ENCODE data around the gene ABCG4.
"Not testable (repeated sequence)": the region's sequence is repeated elsewhere in the genome, so short reads cannot be mapped to it uniquely, and the experiment has no call there.

Gene ABCG4

DNA sequence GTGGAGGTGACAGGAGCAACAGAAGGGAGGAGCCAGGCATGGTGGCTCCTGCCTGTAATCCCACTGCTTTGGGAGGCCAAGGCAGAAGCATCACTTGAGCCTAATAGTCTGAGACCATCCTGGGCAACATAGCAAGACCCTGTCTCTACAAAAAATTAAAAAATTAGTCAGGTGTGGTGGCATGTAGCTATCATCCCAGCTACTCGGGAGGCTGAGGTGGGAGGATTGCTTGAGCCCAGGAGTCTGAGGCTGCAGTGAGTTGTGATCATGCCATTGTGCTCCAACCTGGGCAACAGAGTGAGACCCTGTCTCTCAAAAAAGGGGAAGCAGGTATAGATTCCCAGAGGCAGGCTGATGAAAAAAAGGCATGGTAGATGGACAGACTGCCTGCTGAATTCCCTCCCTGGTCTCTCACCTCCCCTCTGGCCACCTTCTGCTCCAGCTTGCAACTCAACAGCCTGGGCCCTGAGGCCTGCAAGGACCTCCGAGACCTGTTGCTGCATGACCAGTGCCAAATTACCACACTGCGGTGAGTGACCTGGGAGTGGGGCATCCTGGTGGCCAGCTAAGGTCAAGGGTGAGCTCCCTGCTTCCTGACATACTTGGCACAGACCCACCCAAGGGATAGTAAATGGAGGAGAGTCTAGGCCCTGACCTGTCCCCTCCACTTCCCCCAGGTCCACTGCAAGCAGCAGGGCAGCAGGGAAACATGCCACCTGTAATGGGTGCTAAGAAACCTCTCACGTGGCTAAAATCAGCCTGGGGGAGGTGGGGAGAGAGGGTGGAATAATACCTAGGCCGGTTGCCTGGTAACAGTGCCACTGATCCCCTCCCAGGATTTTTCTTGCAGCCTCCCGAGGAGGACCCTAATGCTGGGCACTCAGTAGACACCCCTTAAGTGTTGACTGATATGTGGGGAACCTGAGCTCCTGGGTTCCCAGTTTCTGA, 32.2 kb downstream of the ABCG4 start:
- Histone ChIP-seq H3K9me2 (ENCODE audit: low read depth, low read length) (no peaks in the 10 kb centered on the region), H3K36me3 (ENCODE audit: insufficient read depth, low read length) (no peaks in the 10 kb centered on the region), H3K4me2 (ENCODE audit: low read length) (no peak overlapping the region), H3K27me3 (ENCODE audit: insufficient read depth, low read length) (no peaks in the 10 kb centered on the region), H3K27ac (ENCODE audit: low read depth, low read length, poor library complexity, severe bottlenecking) (no peak overlapping the region), H3F3A (ENCODE audit: insufficient read depth, low read length) (no peaks in the 10 kb centered on the region), H3K4me1 (ENCODE audit: insufficient read depth, low read length, severe bottlenecking) (no peaks in the 10 kb centered on the region), H3K4me3 (ENCODE audit: low read depth, low read length, poor library complexity, severe bottlenecking) (no peak overlapping the region), H3K79me2 (ENCODE audit: insufficient read depth, low read length) (no peaks in the 10 kb centered on the region), H2AFZ (ENCODE audit: low read length) (no peak overlapping the region), H3K9ac (ENCODE audit: low read length) (no peak overlapping the region), H3K9me3 (ENCODE audit: low read length) (no peaks in the 10 kb centered on the region), H4K20me1 (ENCODE audit: insufficient read depth, low read length) (no peaks in the 10 kb centered on the region)
- TF ChIP-seq, protein P1, sequence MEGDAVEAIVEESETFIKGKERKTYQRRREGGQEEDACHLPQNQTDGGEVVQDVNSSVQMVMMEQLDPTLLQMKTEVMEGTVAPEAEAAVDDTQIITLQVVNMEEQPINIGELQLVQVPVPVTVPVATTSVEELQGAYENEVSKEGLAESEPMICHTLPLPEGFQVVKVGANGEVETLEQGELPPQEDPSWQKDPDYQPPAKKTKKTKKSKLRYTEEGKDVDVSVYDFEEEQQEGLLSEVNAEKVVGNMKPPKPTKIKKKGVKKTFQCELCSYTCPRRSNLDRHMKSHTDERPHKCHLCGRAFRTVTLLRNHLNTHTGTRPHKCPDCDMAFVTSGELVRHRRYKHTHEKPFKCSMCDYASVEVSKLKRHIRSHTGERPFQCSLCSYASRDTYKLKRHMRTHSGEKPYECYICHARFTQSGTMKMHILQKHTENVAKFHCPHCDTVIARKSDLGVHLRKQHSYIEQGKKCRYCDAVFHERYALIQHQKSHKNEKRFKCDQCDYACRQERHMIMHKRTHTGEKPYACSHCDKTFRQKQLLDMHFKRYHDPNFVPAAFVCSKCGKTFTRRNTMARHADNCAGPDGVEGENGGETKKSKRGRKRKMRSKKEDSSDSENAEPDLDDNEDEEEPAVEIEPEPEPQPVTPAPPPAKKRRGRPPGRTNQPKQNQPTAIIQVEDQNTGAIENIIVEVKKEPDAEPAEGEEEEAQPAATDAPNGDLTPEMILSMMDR (IDR thresholded peaks at IDR 0.05; ENCODE audit: low read length): no peak
- TF ChIP-seq EZH2 (IDR thresholded peaks at IDR 0.05; ENCODE audit: borderline replicate concordance, low read length): no peak

DNA sequence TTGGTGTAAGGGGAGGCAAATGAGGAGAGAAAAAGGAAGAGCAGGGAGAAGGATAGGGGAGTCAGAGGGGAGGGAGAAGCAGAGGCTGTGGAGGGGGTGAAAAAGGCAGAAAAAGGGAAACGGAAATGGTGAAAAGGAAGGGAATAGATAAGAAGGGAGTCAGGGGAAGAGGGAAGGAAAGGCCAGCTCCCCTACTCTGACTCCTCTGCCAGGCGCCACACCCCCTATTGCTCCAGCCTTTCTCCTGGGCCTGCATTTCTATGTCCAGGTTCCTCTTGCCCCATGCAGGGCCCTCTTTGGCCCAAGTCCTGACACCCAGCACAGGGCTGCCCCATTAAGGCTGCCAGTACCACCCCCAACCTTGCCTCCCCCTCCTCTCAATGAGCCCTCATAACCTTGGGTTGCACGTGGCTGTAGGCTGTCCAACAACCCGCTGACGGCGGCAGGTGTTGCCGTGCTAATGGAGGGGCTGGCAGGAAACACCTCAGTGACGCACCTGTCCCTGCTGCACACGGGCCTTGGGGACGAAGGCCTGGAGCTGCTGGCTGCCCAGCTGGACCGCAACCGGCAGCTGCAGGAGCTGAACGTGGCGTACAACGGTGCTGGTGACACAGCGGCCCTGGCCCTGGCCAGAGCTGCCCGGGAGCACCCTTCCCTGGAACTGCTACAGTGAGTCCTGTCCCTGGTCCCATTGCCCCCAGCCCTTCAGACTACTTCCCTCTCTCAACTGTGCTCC, 33.0 kb downstream of the ABCG4 start:
- no peak for TF ChIP-seq EZH2 (IDR thresholded peaks at IDR 0.05; ENCODE audit: borderline replicate concordance, low read length)
- TF ChIP-seq, protein P1 (IDR thresholded peaks at IDR 0.05; ENCODE audit: low read length): no peak
- Histone ChIP-seq H3K9me3 (ENCODE audit: low read length) (no peaks in the 10 kb centered on the region), H3K79me2 (ENCODE audit: insufficient read depth, low read length) (no peaks in the 10 kb centered on the region), H3K9me2 (ENCODE audit: low read depth, low read length) (no peaks in the 10 kb centered on the region), H3K9ac (ENCODE audit: low read length) (no peak overlapping the region), H3K27me3 (ENCODE audit: insufficient read depth, low read length) (no peaks in the 10 kb centered on the region), H3K4me2 (ENCODE audit: low read length) (no peak overlapping the region), H3F3A (ENCODE audit: insufficient read depth, low read length) (no peaks in the 10 kb centered on the region), H3K4me3 (ENCODE audit: low read depth, low read length, poor library complexity, severe bottlenecking) (no peak overlapping the region), H4K20me1 (ENCODE audit: insufficient read depth, low read length) (no peaks in the 10 kb centered on the region), H3K36me3 (ENCODE audit: insufficient read depth, low read length) (no peaks in the 10 kb centered on the region), H3K27ac (ENCODE audit: low read depth, low read length, poor library complexity, severe bottlenecking) (no peak overlapping the region), H3K4me1 (ENCODE audit: insufficient read depth, low read length, severe bottlenecking) (no peaks in the 10 kb centered on the region), H2AFZ (ENCODE audit: low read length) (no peak overlapping the region)

DNA sequence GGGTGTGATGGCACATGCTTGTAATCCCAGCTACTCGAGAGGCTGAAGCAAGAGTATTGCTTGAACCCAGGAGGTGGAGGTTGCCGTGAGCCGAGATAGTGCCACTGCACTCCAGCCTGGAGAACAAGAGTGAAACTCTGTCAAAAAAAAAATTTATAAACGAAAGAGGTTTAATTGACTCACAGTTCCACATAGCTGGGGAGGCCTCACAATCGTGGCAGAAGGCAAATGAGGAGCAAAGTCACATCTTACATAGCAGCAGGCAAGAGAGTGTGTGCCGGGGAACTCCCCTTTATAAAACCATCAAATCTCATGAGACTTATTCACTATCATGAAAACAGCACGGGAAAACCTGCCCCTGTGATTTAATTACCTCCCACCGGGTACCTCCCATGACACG, 35.5 kb downstream of the ABCG4 start:
- not testable (repeated sequence) for H4K20me1 ChIP-seq (ENCODE audit: insufficient read depth, low read length); H3K9me2 ChIP-seq (ENCODE audit: low read depth, low read length); H3K4me2 ChIP-seq (ENCODE audit: low read length); H3K9me3 ChIP-seq (ENCODE audit: low read length); H3K79me2 ChIP-seq (ENCODE audit: insufficient read depth, low read length); H3K27ac ChIP-seq (ENCODE audit: low read depth, low read length, poor library complexity, severe bottlenecking); H2AFZ ChIP-seq (ENCODE audit: low read length); H3K4me3 ChIP-seq (ENCODE audit: low read depth, low read length, poor library complexity, severe bottlenecking); H3K9ac ChIP-seq (ENCODE audit: low read length); H3K27me3 ChIP-seq (ENCODE audit: insufficient read depth, low read length); H3K4me1 ChIP-seq (ENCODE audit: insufficient read depth, low read length, severe bottlenecking); H3K36me3 ChIP-seq (ENCODE audit: insufficient read depth, low read length); H3F3A ChIP-seq (ENCODE audit: insufficient read depth, low read length)
